Activated effector memory CD4-positive, alpha-beta T cell treated with anti-CD3 and anti-CD28 coated beads, Interleukin-2, amount 50 U/mL, for 16 hours (primary cell): Measurements from ENCODE around the gene SLC6A7.

Experiments
- DNase-seq: peaks from one replicate; pipeline ENCODE4 v3.0.0-alpha.2; 2020

The SLC6A7 gene

DNA sequence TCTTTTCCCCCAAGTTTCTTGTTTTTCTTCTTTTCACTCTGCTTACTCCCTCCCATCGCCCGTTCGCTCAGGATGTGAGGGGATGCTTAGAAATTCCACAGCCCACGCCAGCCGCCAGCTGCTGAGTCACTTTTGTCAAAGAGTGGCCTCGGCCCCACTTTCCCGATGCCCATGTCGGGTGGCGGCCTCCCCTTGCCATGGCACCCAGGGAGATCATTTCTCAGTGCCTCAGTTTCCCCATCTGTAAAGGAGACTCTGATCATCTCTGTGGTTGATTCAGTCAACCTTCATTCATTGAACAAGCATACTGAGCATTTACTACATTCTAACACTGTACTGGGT is 33.9 kb upstream of the SLC6A7 start:
- DNase-seq = no peak

DNA sequence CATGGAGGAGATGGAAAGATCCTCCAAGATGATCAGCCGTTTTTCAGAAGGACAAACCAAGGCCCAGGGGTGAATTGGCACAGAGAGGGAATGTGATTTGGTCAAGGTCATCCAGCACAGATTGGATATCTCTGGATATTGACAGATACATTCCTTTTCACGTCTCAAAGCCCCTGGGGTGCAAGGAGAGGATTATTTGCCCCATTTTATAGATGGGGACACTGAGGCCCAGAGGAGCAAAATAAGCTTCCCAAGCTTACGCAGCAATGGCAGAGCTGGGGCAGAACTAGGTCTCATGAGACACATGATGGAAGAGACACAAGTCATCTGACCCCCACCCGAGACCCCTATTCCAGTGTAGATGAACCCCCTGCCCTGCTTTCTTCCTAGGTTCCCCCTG is 33.3 kb upstream of the SLC6A7 start:
- no peak for DNase-seq

DNA sequence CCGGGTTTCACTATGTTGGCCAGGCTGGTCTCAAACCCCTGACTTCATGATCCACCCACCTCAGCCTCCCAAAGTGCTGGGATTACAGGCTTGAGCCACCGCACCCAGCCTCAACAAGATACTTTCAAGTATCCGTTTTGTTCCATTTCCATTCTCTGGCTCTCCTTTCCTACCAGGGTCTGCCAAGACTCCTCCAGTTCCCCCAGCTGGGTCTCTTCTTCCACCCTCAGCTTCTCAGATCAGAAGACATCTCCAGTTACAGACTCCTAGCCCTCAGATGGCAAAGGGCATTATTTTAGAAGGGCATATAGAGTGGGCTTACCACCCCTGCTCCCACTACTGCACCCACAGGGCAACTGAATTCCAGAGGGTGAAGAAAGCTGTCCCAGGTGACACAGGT is 32.7 kb upstream of the SLC6A7 start:
- no peak for DNase-seq

DNA sequence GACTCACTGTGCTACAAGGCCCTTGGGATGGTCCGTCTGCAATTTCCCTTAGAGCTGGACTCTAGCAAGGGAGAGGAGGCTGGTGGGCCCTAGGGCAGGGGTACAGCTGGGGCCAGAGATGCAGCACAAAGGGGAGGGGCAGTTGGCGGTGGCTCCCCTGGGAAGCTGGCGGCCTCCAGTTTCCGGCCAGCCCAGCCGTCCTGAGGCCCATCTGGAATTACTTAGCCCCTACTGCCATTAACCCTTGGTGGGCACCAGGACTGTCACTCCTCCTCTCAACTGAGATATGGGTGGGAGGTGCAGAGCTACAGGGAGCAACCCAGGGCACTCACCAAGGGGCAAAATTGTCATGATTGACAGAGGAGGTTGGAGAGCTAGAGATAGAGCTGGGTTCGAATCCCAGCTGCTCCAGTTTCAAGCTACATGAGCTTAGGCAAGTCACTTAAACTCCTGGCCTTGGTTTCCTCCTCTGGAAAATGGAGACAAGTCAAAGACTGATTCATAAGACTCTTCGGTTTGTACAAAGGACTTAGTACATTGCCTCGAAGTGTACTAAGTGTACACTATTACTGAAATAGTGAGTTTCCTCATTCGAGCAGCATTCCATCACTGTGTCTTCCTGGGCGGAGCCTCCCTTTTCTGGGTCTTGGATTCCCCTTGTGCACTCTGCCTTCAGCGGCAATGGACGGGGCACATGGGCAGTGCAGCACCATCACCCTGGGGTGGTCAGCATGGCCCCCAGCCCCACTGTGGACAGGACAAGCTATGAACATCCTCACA is 31.5 kb upstream of the SLC6A7 start:
- DNase-seq = no peak

DNA sequence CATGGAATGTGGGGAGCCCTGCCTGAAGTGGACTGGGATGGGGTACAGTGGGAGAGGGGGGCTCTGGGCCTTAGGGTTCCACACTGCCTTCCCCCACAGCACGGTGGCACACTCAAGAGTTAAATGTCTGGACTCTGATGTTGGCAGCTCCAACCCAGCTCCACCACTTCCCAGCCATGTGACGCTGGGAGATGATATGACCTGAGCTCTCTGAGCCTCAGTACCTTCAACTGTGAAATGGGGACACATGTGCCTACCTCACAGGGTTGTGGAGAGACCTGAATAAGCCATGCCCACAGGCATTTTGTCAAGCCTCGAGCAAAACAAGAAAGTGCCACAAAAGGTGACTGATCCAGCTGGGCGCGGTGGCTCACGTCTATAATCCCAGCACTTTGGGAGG is 30.8 kb upstream of the SLC6A7 start:
- no peak for DNase-seq

DNA sequence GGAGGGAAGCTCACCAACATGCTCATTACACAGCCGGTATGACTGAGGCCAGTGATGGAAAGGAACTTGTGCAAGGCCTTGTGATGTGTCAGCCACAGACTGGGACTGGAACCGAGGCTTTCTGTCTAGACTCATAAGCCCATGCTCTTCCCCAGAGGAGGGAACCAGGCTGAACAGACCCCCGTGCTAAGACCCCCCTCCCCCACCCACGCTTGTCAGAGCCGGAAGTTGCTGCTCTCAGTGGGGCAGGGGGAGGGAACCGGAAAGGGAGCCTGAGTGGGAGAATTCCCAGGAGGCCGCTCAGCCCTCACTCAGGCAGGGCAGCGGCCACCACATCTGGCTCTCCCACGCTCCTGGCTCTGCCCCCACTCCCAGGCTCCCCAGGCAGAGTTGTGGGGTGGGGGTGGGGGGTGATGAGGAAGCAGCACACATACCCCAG is 30.1 kb upstream of the SLC6A7 start:
- no peak for DNase-seq

DNA sequence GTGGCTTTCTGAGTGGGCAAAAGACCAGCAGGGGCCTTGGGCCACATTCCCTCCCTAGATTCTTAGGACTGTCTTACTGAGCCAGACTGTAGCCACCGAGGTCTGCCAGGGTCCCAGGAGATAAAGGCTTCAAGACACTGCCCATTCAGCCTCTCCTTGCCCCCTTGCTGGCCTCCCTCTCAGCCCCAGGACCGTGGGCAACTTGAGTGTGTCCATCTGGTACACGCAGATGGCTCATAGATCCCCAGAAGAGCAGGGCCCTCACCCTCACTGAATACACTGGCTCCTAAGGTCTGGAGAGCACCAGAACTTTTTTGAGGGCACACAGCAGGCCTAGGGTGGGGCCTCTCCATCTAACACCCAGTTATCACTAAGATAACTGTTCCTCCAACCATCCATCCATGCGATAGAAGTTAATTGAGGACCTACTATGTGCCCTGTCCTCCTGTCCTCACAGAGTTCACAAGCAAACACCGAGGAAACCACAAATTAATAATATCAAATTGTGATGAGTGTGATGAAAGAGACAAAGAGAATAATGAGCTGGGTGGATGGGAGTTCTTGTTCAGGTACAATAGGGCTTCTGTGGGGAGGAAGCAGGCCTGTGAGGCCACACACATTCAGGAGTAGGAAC is 29.3 kb upstream of the SLC6A7 start:
- no peak for DNase-seq

DNA sequence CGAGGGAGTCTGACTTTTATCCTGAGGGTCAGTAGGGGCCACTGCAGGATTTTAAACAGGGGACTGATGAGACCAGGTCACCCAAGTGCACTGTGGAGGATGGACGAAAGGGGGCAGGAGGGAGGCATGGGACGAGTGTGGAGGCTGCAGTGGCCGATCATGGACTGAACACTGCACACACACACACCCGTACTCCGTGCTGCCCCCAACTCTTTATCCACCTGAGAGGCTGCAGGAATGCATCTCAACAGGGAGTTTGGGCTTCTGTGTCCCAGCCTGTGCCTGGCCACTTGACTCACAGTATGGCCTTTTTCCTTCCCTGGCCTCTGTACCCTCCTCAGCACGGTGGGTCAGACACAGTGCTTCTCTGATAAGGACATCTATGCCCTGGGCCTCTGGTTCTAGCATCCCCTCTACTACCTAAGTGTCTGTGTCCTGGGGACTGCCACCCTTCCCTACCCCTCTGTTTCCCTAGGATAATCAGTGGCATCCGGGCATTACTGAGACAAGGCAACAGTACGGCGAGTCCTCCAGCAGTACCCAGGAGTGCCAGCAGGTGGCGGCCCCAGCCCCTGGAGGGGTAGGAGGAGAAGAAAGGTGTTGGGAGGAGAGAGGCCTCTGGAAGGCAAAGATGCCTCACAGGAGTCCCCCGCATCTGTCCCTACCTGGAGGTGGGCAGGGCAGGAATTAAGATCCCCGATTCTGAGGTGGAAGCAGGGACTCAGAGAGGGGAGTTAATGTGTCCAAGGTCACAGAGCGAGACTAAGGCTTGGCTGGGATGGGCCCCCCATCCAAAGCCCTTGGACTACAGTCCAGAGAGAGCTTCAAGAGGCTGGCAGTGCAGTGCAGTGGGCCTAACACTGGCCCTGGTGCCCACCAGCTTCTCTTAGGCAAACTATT is 28.4 kb upstream of the SLC6A7 start:
- DNase-seq = peak; percentile 89

DNA sequence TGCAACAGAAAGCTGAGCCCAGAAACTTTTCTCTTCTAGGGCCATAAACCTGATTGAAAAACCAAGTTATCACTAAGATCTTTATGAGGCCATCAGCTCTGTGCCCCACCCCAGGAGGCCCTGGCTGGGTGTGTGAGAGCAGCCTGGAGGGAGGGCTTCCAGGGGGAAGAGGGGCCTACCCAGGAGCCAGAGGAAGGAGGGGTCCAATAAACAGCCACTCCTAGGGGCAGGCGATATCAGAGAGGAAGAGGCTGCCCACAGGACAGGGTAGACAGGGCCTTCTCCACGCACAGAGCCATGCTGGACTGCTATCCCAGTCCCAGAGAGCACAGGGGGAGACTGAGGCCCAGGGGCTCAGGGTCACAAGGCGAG is 27.7 kb upstream of the SLC6A7 start:
- DNase-seq = no peak

DNA sequence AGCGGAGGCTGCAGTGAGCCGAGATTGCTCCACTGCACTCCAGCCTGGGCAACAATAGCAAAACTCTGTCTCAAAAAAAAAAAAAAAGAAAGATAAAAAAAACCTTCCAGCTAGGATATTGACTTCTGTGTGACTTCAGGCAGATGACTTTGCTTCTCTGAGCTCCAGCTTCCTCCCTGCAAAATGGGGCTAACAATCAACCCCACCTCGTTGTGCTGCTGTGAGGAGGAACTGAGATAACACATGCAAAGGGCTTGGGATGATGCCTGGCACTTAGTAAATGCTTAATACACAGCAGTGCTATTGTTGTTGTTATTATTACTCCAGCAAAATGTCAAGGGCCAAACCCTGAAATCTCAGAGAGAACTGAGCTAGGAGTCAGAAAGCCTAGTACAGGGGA is 26.8 kb upstream of the SLC6A7 start:
- no peak for DNase-seq

DNA sequence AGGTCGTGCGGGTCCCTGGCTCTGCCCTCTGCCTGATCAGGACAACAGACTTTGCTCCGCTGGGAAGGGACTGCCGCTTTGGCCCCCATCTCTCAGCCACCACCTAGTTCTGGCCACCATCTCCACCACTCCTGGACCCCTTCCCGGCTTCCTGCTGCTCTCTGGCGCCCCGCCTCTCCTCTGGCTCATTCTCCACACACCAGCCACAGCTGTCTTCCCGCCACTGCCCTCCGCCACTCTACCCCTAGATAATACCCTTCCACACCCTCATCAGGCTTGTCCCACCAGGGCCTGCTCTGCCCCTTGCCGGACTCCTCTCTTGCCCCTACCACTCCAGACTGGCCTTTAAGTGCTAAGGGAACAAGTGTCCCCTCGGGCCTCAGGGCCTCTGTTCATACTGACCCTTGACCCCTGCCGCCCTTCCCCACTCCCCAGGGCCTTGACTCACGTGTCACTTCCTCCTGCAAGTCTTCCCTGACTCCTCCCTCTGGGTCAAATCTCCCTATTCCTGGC is 26.3 kb upstream of the SLC6A7 start:
- DNase-seq = no peak

DNA sequence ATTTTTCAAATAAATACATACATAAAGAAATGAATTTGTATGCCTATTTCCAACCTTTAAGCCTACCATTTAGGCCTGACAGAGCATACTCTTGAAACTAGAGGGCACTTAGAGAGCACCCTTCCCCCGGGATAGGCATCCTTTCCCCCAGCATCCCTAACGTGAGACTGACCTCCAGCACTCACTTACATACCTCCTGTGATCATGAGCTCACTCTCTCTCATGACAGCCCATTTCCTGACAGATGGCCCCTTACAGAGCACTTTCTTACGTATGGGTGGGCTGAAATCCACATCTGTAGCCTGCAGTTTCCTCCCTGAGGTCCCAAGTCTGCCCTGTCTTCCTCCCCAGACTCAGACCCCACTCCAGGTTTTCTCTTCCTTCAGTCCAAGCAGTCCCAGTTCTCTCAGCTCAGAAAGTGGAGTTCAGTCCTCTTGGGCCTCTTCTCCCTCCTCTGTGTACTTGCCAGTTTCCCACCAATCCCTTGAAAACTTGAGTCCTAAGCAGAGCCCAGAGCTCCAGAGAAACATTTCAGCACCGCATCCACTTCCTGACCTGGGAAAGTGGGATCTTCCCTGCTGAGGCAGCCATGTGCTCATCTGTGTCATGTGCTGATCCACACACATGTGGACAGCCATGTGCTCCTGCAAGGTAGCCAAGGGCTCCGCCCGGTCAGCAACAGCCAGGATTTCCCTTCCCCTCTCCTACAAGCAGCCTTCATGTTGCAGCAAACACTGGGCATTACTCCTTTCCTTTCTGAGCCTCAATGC is 25.5 kb upstream of the SLC6A7 start:
- no peak for DNase-seq

DNA sequence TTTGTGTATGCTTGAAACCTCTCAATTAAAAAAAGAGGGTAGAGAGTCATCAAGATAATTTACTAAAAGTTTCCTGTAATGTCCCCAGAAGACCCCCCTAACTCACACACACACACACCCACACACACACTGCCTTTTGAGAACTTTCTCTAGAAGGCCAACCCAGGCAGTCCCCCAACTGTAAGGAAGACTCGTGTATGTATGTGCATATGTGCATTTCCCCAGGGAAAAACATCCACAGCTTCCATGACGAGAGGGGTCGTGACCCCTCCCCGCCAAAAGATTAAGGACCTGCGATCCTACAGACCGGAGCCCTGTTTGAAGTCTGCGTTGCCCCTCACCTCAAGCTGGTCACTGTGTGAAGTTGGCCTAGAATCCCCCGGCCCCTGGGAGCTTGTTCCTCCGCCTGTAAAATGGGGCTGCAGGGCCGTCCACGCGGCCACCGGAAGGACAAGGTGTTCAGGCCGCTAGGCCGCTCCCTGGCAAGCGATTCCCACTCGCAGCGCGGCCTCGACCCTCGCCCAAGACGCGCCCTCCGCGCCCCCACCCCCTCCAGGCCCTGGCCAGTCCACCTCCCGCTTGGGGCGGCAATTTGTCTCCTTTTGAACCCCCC is 23.7 kb upstream of the SLC6A7 start:
- no peak for DNase-seq

DNA sequence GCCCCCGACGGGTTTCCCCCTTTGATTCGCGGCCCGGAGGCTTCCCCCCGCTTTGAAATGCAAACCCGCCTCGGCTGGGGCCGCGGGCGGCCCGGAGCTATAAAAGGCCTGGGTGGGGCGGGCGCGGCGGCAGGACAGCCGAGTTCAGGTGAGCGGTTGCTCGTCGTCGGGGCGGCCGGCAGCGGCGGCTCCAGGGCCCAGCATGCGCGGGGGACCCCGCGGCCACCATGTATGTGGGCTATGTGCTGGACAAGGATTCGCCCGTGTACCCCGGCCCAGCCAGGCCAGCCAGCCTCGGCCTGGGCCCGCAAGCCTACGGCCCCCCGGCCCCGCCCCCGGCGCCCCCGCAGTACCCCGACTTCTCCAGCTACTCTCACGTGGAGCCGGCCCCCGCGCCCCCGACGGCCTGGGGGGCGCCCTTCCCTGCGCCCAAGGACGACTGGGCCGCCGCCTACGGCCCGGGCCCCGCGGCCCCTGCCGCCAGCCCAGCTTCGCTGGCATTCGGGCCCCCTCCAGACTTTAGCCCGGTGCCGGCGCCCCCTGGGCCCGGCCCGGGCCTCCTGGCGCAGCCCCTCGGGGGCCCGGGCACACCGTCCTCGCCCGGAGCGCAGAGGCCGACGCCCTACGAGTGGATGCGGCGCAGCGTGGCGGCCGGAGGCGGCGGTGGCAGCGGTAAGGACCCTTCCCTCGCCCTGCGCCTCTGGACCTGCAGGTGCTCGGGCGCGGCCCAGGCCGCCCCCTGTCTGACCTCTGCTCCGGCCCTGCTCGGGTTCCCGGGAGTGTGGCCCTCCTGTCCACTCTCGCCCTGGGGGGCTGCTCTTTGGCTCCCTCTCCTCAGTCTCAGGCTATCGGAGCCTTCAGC is 23.0 kb upstream of the SLC6A7 start, which contains the start of gene CDX1:
Gene CDX1 (plus strand): TSS at position 129 of the 862 bp plus-strand sequence. CDS start 99 bp downstream, at position 228.
- DNase-seq = no peak

DNA sequence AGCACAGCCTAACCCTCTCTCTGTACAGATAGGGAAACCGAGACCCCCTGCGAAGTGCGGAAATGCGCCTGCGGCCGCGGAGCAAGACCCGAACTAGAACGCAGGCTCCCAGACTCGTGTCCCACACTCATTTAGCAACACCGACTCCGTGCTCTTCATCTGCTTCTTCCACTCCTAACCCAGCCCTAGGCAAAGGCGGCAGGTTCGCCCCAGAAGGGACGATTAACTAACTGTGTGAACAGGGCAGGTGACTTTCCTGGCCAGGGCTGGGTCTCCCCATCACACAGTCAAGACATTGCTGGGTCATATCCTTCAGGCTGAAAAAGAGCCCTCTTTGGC is 22.4 kb upstream of the SLC6A7 start:
- DNase-seq = no peak

DNA sequence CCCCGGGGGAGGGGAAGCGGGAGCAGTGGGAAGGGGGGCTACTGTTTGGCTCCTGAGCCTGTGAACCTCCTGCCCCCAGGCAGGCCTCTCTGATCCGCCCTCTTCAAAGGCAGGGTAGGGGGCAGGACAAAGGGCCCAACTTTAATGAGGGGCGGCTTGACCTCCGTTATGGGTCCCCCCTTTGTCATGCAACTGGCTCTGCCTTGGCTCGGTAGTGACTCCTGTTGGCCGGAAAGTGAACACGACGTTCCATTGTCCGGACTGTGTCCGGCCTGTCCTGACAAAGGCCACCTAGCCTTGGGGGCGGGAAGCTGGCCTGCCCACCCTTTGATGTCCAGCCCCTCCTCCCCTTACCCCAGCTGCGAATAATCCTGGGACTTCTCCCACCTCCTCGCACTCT is 22.0 kb upstream of the SLC6A7 start:
- DNase-seq = no peak

DNA sequence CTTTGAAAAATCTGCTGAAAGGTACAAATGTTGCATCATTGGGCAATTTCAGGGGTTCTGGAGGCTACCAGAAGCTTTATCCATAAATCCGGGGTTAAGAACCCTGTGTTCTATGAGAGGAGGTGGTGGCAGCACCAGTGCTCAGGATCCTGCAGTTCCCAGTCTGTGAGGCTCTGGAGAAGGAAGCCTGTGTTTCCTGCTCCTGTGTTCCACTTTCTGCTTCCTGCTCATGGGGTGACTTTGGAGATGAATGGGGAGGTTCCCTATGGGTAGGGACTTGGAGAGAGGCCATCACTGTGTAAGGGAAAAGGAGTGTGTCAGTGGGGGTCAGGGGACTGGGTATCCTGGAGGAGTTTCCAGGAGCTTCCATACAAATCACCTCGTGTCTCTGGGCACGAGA is 21.0 kb upstream of the SLC6A7 start:
- no peak for DNase-seq

DNA sequence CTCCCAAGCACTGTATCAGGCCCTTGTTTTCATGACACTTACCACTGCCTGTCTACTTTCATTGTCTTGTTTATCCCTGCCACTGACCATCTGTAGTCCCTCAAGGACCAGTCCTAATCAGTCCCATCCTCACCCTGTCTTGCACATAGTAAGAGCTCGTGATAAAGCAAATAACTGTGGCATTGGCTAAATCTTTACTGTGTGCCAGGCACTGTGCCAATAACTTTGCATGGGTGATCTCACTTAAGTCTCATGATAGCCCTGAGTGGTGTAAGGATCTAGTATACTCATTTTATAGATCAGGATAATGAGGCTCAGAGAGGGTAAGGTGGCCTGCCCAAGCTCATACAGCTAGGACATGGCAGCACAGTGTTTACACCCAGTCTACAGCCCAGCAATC is 17.7 kb upstream of the SLC6A7 start:
- no peak for DNase-seq

DNA sequence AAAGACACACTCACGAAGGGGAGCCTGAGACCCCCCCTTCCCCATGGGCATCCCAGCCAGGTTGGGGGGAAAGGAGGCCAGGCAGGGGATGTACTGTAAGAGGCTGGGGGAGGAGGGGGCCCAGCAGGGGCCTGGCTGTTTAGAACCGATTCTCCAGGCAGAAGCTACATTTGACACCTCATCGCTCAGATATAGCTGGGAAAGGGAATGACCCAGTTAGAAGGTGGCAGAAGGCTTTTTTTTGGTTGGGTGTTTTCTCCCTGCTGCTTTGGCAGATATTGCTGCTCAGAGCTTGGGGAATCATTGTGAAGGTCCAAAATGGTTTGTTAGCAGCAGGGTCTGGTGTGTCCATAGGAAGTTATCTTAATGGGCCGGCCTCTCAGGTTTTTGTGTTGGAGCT is 17.3 kb upstream of the SLC6A7 start:
- no peak for DNase-seq

DNA sequence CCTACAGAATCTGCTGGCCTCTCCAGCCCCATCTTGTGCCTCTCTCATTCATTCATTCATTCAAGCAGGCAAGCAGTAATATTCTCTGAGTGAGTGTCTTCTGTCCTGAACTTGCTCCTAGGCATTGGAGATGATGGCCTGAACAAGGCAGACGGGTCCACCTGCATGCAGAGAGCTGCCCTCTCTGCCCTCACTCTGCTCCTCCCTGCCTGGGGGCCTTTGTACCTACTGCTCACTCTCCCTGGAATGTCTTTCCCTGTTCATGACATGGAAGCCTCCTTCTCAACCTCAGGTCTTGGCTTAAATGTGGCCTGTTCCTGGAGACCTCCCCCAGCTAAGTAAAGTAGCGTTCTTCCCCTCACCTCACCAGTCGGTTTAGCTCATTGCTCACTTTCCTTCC is 16.7 kb upstream of the SLC6A7 start:
- no peak for DNase-seq

DNA sequence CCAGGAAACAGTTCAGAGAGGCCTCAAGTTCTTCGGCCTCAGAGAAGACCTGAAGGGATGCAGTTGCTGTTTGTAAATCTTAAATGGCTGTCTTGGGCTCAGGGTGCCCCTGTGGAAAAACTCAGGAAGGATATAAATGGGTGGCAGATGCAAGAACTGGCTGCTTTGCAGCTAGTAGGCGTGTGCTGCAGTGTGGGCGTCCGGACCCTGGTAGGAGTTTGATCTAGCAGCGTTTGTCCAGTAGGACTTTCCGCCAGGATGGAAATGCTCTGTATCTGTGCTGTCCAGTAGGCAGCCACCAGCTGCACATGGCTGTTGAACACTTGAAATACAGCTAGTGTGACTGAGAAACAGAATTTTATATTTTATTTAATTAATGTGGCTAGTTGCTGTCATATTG is 15.6 kb upstream of the SLC6A7 start:
- DNase-seq = no peak

DNA sequence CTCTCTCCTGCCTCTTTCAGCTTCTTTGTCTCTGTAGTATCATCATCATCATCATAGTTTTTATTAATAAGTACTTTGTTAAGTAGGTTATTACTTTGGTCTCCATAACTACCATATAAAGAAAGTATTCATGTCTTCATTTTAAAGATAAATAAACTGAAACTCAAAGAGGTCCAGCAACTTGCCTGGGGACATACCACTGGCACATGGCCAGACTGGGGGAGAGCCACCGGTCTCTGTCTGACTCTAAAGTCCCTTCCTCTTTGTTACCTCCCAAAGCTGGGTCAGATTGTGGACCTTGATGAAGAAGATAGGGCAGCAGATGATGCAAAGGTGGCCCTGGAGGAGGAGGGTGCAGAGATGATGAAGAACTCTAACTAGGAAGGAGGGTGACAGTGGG is 14.8 kb upstream of the SLC6A7 start:
- no peak for DNase-seq
